Loucy (cell line): ENCODE data around the gene NID1.

Experiments used
- H2AFZ ChIP-seq: fragments of 200-600 bp; sonication (generic); 2 replicates; pipeline ENCODE4 v1.6.0; 2016; ENCODE audit warnings: antibody characterized with exemption, mild to moderate bottlenecking, low read length, moderate library complexity
- H3F3A ChIP-seq: fragments of 200-600 bp; 2 replicates; pipeline ENCODE4 v1.6.0; 2016; ENCODE audit warnings: antibody characterized with exemption, low read depth, mild to moderate bottlenecking
- H3K27me3 ChIP-seq: fragments of 200-600 bp; sonication (generic); 2 replicates; pipeline ENCODE4 v1.6.1; 2014; ENCODE audit warnings: low read length, mild to moderate bottlenecking; ENCODE audit not compliant: insufficient read depth, poor library complexity, severe bottlenecking
- H3K36me3 ChIP-seq: fragments of 200-600 bp; sonication (generic); 2 replicates; pipeline ENCODE4 v1.6.1; 2016; ENCODE audit warnings: low read length; ENCODE audit not compliant: insufficient read depth
- H3K4me1 ChIP-seq: fragments of 200-600 bp; sonication (generic); 2 replicates; pipeline ENCODE4 v1.5.1; 2014; ENCODE audit warnings: low read length, mild to moderate bottlenecking; ENCODE audit not compliant: insufficient read depth, poor library complexity, severe bottlenecking
- H3K4me2 ChIP-seq: fragments of 200-600 bp; sonication (generic); 2 replicates; pipeline ENCODE4 v1.6.0; 2014; ENCODE audit warnings: antibody characterized with exemption, low read length, low read depth, mild to moderate bottlenecking; ENCODE audit not compliant: poor library complexity, severe bottlenecking
- H3K4me3 ChIP-seq: fragments of 200-600 bp; sonication (generic); 2 replicates; pipeline ENCODE4 v1.5.1; 2014; ENCODE audit warnings: low read length, mild to moderate bottlenecking, mixed read lengths; ENCODE audit not compliant: poor library complexity, severe bottlenecking
- H3K79me2 ChIP-seq: fragments of 200-600 bp; sonication (generic); 2 replicates; pipeline ENCODE4 v1.6.1; 2014; ENCODE audit warnings: low read length; ENCODE audit not compliant: insufficient read depth
- H3K9ac ChIP-seq: fragments of 200-600 bp; sonication (generic); 2 replicates; pipeline ENCODE4 v1.6.0; 2014; ENCODE audit warnings: mild to moderate bottlenecking, low read depth, low read length, moderate library complexity; ENCODE audit not compliant: poor library complexity, severe bottlenecking
- H3K9me2 ChIP-seq: fragments of 200-600 bp; sonication (generic); replicated peaks from 2 replicates; pipeline ENCODE4 v1.6.1; 2016; ENCODE audit warnings: low read depth, low read length, mixed read lengths
- H3K9me3 ChIP-seq: fragments of 200-600 bp; sonication (generic); 2 replicates; pipeline ENCODE4 v1.6.1; 2014; ENCODE audit warnings: mild to moderate bottlenecking, antibody characterized with exemption, low read length, low read depth; ENCODE audit not compliant: insufficient read depth
- H4K20me1 ChIP-seq: fragments of 200-600 bp; sonication (generic); 2 replicates; pipeline ENCODE4 v1.6.0; 2014; ENCODE audit warnings: antibody characterized with exemption, low read length, mild to moderate bottlenecking; ENCODE audit not compliant: insufficient read depth, poor library complexity, severe bottlenecking
- EZH2phosphoT487 ChIP-seq: fragments of 200-600 bp; IDR thresholded peaks from 2 replicates; pipeline ENCODE4 v1.6.1; 2018; ENCODE audit warnings: antibody characterized with exemption, mild to moderate bottlenecking, moderate library complexity, borderline replicate concordance
- TF ChIP-seq, protein P1 (sequence below): fragments of 200-600 bp; sonication (generic); conservative IDR thresholded peaks from 2 replicates; pipeline ENCODE4 v1.5.1; 2014; ENCODE audit warnings: mild to moderate bottlenecking, antibody characterized with exemption, low read length

NID1 gene

DNA sequence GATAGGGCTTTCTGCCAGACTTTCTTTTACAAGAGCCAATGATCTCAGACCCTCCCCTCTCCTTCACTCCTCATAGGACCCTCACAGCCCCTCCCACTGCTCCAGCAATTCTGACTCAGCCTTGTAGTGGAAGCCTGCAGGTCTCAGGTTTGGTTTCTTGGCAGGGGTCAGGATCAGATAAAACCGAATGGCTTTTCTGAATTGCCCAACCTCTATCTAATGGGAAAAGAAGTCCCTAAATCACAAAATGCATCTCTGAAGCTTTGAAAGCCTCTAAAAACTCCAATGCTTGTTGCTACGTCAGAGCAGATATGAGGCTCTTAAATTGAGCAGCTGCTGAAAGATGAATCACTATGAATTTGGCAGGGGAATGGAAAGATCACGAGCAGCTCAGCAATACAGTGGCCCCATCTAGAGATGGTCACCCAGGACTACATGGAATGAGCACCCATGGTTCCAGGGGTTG lies 74.5 kb downstream of the NID1 start:
- Histone ChIP-seq H3K4me1 (no peaks in the 10 kb centered on the region), H3K4me2 (no peak overlapping the region), H3K9me2 (no peaks in the 10 kb centered on the region), H3K36me3 (no peaks in the 10 kb centered on the region), H3K9me3 (no peaks in the 10 kb centered on the region), H3K9ac (no peak overlapping the region), H3K79me2 (no peaks in the 10 kb centered on the region), H4K20me1 (no peaks in the 10 kb centered on the region), H3K4me3 (no peak overlapping the region), H3F3A (no peaks in the 10 kb centered on the region), H2AFZ (no peak overlapping the region), H3K27me3 (no peaks in the 10 kb centered on the region)
- TF ChIP-seq, protein P1, sequence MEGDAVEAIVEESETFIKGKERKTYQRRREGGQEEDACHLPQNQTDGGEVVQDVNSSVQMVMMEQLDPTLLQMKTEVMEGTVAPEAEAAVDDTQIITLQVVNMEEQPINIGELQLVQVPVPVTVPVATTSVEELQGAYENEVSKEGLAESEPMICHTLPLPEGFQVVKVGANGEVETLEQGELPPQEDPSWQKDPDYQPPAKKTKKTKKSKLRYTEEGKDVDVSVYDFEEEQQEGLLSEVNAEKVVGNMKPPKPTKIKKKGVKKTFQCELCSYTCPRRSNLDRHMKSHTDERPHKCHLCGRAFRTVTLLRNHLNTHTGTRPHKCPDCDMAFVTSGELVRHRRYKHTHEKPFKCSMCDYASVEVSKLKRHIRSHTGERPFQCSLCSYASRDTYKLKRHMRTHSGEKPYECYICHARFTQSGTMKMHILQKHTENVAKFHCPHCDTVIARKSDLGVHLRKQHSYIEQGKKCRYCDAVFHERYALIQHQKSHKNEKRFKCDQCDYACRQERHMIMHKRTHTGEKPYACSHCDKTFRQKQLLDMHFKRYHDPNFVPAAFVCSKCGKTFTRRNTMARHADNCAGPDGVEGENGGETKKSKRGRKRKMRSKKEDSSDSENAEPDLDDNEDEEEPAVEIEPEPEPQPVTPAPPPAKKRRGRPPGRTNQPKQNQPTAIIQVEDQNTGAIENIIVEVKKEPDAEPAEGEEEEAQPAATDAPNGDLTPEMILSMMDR, result no peak
- no peak for TF ChIP-seq EZH2phosphoT487

DNA sequence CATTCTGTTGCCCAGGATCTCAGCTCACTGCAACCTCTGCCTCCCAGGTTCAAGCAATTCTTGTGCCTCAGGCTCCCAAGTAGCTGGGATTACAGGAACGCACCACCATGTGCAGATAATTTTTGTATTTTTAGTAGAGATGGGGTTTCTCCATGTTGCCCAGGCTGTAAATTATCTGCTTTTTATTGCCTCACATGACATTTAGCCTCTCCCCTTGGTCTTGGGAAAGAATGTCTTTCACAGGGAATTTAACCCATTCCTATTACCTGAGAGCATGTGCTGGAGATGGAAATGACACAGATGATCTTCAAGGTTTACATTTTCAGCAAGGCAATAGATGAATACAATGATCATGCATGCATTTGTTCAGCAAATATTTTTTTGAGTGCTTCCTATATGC lies 75.8 kb downstream of the NID1 start:
- no peaks in the 10 kb centered on the region for H4K20me1 ChIP-seq
- H3K79me2 ChIP-seq, result no peaks in the 10 kb centered on the region
- H3K4me3 ChIP-seq, result no peak overlapping the region
- no peak overlapping the region for H2AFZ ChIP-seq
- no peak overlapping the region for H3K9ac ChIP-seq
- H3K9me2 ChIP-seq, result no peaks in the 10 kb centered on the region
- H3K4me2 ChIP-seq, result no peak overlapping the region
- no peaks in the 10 kb centered on the region for H3F3A ChIP-seq
- H3K9me3 ChIP-seq, result no peaks in the 10 kb centered on the region
- no peak for TF ChIP-seq EZH2phosphoT487
- TF ChIP-seq, protein P1, result no peak
- no peaks in the 10 kb centered on the region for H3K4me1 ChIP-seq
- H3K36me3 ChIP-seq, result no peaks in the 10 kb centered on the region
- H3K27me3 ChIP-seq, result no peaks in the 10 kb centered on the region

DNA sequence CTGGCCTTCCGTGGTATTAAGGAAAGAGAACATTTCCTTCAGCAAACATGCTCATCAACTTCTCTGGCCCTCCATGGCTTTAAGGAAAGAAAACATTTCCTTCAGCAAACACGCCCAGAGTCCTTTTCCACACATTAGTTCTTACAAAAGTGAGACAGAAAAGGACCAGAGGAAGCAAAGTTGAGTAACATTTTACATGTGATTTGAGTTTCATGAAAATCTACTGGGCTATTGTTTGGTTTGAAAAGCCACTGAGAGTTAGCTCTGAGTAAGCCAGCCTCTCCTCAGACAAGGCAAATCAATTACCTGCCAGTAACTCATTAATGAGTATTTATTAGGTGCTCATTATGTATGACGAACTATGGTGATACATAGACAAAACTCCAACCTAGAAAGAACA lies 78.0 kb downstream of the NID1 start:
- no peak overlapping the region for H3K4me3 ChIP-seq
- no peak overlapping the region for H3K9ac ChIP-seq
- no peak overlapping the region for H2AFZ ChIP-seq
- H3K36me3 ChIP-seq, result no peaks in the 10 kb centered on the region
- no peaks in the 10 kb centered on the region for H3F3A ChIP-seq
- H3K9me2 ChIP-seq, result no peaks in the 10 kb centered on the region
- TF ChIP-seq, protein P1, result no peak
- TF ChIP-seq EZH2phosphoT487, result no peak
- no peaks in the 10 kb centered on the region for H4K20me1 ChIP-seq
- H3K79me2 ChIP-seq, result no peaks in the 10 kb centered on the region
- H3K4me2 ChIP-seq, result no peak overlapping the region
- no peaks in the 10 kb centered on the region for H3K27me3 ChIP-seq
- H3K9me3 ChIP-seq, result no peaks in the 10 kb centered on the region
- no peaks in the 10 kb centered on the region for H3K4me1 ChIP-seq
